Measurements from ENCODE around the gene RELL2.

The RELL2 gene

GRCh38 chr5:141623611-141624010, 13.2 kb upstream of the RELL2 start:
- Histone ChIP-seq H3K27me3 (ENCODE audit: insufficient read depth, low read depth) (no peaks in the 10 kb centered on the region), H3K79me2 (ENCODE audit: insufficient read depth, low read depth) (no peaks in the 10 kb centered on the region), H3K4me3 (IDR thresholded peaks at IDR 0.05; ENCODE audit: insufficient read depth, low read depth, low read length) (no peak overlapping the region), H3K36me3 (ENCODE audit: insufficient read depth) (peaks cover 4% of the 10 kb centered on the region; the same call in 1 of the 2 replicates), H3K9ac (no peak overlapping the region), H3K27ac (no peak overlapping the region), H3K4me2 (no peak overlapping the region), H3K4me1 (ENCODE audit: low read depth, poor library complexity, severe bottlenecking) (peaks cover 18% of the 10 kb centered on the region), H4K20me1 (ENCODE audit: insufficient read depth) (no peaks in the 10 kb centered on the region), H2AFZ (ENCODE audit: low read depth) (no peak overlapping the region)
- no peak for TF ChIP-seq CTCF (conservative IDR thresholded peaks at IDR 0.05; ENCODE audit: low read depth, low read length)

- Histone ChIP-seq H3K36me3 (ENCODE audit: insufficient read depth) (peaks cover 4% of the 10 kb centered on the region; the same call in 1 of the 2 replicates), H3K79me2 (ENCODE audit: insufficient read depth, low read depth) (no peaks in the 10 kb centered on the region), H3K27me3 (ENCODE audit: insufficient read depth, low read depth) (no peaks in the 10 kb centered on the region), H2AFZ (ENCODE audit: low read depth) (no peak overlapping the region), H3K27ac (no peak overlapping the region), H3K4me1 (ENCODE audit: low read depth, poor library complexity, severe bottlenecking) (peaks cover 7% of the 10 kb centered on the region), H3K4me3 (IDR thresholded peaks at IDR 0.05; ENCODE audit: insufficient read depth, low read depth, low read length) (no peak overlapping the region), H3K4me2 (no peak overlapping the region), H4K20me1 (ENCODE audit: insufficient read depth) (no peaks in the 10 kb centered on the region), H3K9ac (no peak overlapping the region)
- no peak for TF ChIP-seq CTCF (conservative IDR thresholded peaks at IDR 0.05; ENCODE audit: low read depth, low read length)
These were observed 8.5 kb upstream of the RELL2 start for GRCh38 chr5:141628175-141628788.

- Histone ChIP-seq H3K79me2 (ENCODE audit: insufficient read depth, low read depth) (peaks cover 8% of the 10 kb centered on the region), H3K27ac (no peak overlapping the region), H4K20me1 (ENCODE audit: insufficient read depth) (no peaks in the 10 kb centered on the region), H3K9ac (no peak overlapping the region), H3K4me3 (IDR thresholded peaks at IDR 0.05; ENCODE audit: insufficient read depth, low read depth, low read length) (no peak overlapping the region), H3K36me3 (ENCODE audit: insufficient read depth) (peaks cover under 1% of the 10 kb centered on the region; the same call in 1 of the 2 replicates), H3K4me2 (no peak overlapping the region), H3K27me3 (ENCODE audit: insufficient read depth, low read depth) (no peaks in the 10 kb centered on the region), H3K4me1 (ENCODE audit: low read depth, poor library complexity, severe bottlenecking) (peaks cover 17% of the 10 kb centered on the region), H2AFZ (ENCODE audit: low read depth) (no peak overlapping the region)
- no peak for TF ChIP-seq CTCF (conservative IDR thresholded peaks at IDR 0.05; ENCODE audit: low read depth, low read length)
These were observed 6.1 kb upstream of the RELL2 start for GRCh38 chr5:141630570-141631140.

- Histone ChIP-seq H3K4me2 (no peak overlapping the region), H3K36me3 (ENCODE audit: insufficient read depth) (no peaks in the 10 kb centered on the region; the same call in 1 of the 2 replicates), H3K79me2 (ENCODE audit: insufficient read depth, low read depth) (peaks cover 14% of the 10 kb centered on the region), H2AFZ (ENCODE audit: low read depth) (no peak overlapping the region), H3K9ac (no peak overlapping the region), H4K20me1 (ENCODE audit: insufficient read depth) (no peaks in the 10 kb centered on the region), H3K4me1 (ENCODE audit: low read depth, poor library complexity, severe bottlenecking) (peaks cover 21% of the 10 kb centered on the region), H3K27me3 (ENCODE audit: insufficient read depth, low read depth) (no peaks in the 10 kb centered on the region), H3K4me3 (IDR thresholded peaks at IDR 0.05; ENCODE audit: insufficient read depth, low read depth, low read length) (no peak overlapping the region), H3K27ac (no peak overlapping the region)
- TF ChIP-seq CTCF (conservative IDR thresholded peaks at IDR 0.05; ENCODE audit: low read depth, low read length), result no peak
These were observed 4.1 kb upstream of the RELL2 start for GRCh38 chr5:141632650-141633049.

Measured in KMS-11 (cell line).